WTC11 (cell line): Measurements from ENCODE around the gene PSG3. TPM values are rescaled to one million over a fixed set of nuclear protein-coding genes. Genes with fewer than 3 reads are reported as not detected.
"Not testable (repeated sequence)": the region's sequence is repeated elsewhere in the genome, so short reads cannot be mapped to it uniquely, and the experiment has no call there.

ENCODE experiments used
- ATAC-seq: fragments of 200-7000 bp; cut with Tn5 transposase; 2 replicates; pipeline ENCODE4 v1.10.0; 2021; ENCODE audit warnings: mild to moderate bottlenecking, moderate library complexity
- CTCF ChIA-PET: fragments of 300-600 bp; sonication (Branson Sonifier 250); formaldehyde crosslinking; loops from one replicate; lab custom pipeline; 2021; ENCODE audit warnings: antibody characterized with exemption; lab: Charles Lee
- POLR2A ChIA-PET: fragments of 350-600 bp; sonication (Branson Sonifier 250); formaldehyde crosslinking; loops from one replicate; lab custom pipeline; 2021; ENCODE audit warnings: antibody characterized with exemption; lab: Charles Lee
- DNase-seq: peaks from one replicate; pipeline ENCODE4 v3.0.0; 2021; ENCODE audit warnings: low spot score
- H3K27ac Mint-ChIP-seq: 2 replicates; pipeline ENCODE4 v1.8.0; 2021; ENCODE audit warnings: mixed read lengths
- H3K27me3 Mint-ChIP-seq: 2 replicates; pipeline ENCODE4 v1.8.0; 2021; ENCODE audit warnings: low read depth, mild to moderate bottlenecking, moderate library complexity, mixed read lengths
- H3K36me3 Mint-ChIP-seq: 2 replicates; pipeline ENCODE4 v1.8.0; 2021; ENCODE audit warnings: mixed read lengths
- H3K4me1 Mint-ChIP-seq: 2 replicates; pipeline ENCODE4 v1.8.0; 2022; ENCODE audit warnings: mixed read lengths
- H3K4me3 Mint-ChIP-seq: 2 replicates; pipeline ENCODE4 v1.8.0; 2021; ENCODE audit warnings: mild to moderate bottlenecking, moderate library complexity, mixed read lengths
- H3K9me3 Mint-ChIP-seq: 2 replicates; pipeline ENCODE4 v1.8.0; 2021; ENCODE audit warnings: mixed read lengths
- CREM ChIP-seq: sonication (generic); formaldehyde crosslinking; IDR thresholded peaks from 2 replicates; pipeline ENCODE4 v1.8.1; 2022; ENCODE audit warnings: mild to moderate bottlenecking, missing genetic modification reagents, moderate library complexity
- EMX1 ChIP-seq: fragments of 250-450 bp; sonication (Bioruptor Pico); IDR thresholded peaks from 2 replicates; pipeline ENCODE4 v1.8.0; 2021; ENCODE audit warnings: mild to moderate bottlenecking
- NR2C2 ChIP-seq: sonication (generic); formaldehyde crosslinking; IDR thresholded peaks from 2 replicates; pipeline ENCODE4 v1.8.0; 2022; ENCODE audit warnings: mild to moderate bottlenecking, missing genetic modification reagents
- PREB ChIP-seq: sonication (generic); formaldehyde crosslinking; IDR thresholded peaks from 2 replicates; pipeline ENCODE4 v1.8.1; 2022; ENCODE audit warnings: mild to moderate bottlenecking, missing genetic modification reagents, moderate library complexity, borderline replicate concordance
- USF2 ChIP-seq: sonication (generic); formaldehyde crosslinking; IDR thresholded peaks from 2 replicates; pipeline ENCODE4 v1.8.1; 2023; ENCODE audit warnings: mild to moderate bottlenecking, missing genetic modification reagents, moderate library complexity
- total RNA-seq: library from RNA; stranded (reverse); gene quantifications from 3 replicates; pipeline ENCODE4 v1.2.3, GENCODE V29; 2021
- TF ChIP-seq, protein P1 (sequence below): fragments of 200-600 bp; IDR thresholded peaks from 2 replicates; pipeline ENCODE4 v1.8.0; 2022; ENCODE audit warnings: antibody characterized with exemption
- TF ChIP-seq, protein P2 (sequence below): sonication (generic); formaldehyde crosslinking; IDR thresholded peaks from 2 replicates; pipeline ENCODE4 v1.8.0; 2022; ENCODE audit warnings: mild to moderate bottlenecking, missing genetic modification reagents
- TF ChIP-seq, protein P3 (sequence below): sonication (generic); formaldehyde crosslinking; IDR thresholded peaks from 2 replicates; pipeline ENCODE4 v1.8.0; 2022; ENCODE audit warnings: missing genetic modification reagents

The PSG3 gene
- total RNA-seq, 1 experiment from 2014 or later = not detected

- CTCF ChIA-PET = interaction anchor here (1.0 to 1.5 kb wide), 4 partner anchors 41 to 107 kb away, joined by 3 to 12 read pairs (median 4); no protein-coding TSS in a partner anchor
- POLR2A ChIA-PET = not testable (repeated sequence)
- peaks cover 24% of the 10 kb centered on the region for H3K9me3 Mint-ChIP-seq
Measured at GRCh38 chr19:42741726-42742607, 1.7 kb upstream of the PSG3 start.

GRCh38 chr19:42737581-42738011 lies 2.7 kb downstream of the PSG3 start:
- not testable (repeated sequence) for DNase-seq

More at GRCh38 chr19:42741726-42742607, 1.7 kb upstream of the PSG3 start:
- H3K4me3 Mint-ChIP-seq, H3K36me3 Mint-ChIP-seq, ATAC-seq, H3K4me1 Mint-ChIP-seq, H3K27ac Mint-ChIP-seq: not testable (repeated sequence)
- H3K27me3 Mint-ChIP-seq = peaks cover 15% of the 10 kb centered on the region
- peak; percentile 53 for DNase-seq
- TF ChIP-seq, protein P1, sequence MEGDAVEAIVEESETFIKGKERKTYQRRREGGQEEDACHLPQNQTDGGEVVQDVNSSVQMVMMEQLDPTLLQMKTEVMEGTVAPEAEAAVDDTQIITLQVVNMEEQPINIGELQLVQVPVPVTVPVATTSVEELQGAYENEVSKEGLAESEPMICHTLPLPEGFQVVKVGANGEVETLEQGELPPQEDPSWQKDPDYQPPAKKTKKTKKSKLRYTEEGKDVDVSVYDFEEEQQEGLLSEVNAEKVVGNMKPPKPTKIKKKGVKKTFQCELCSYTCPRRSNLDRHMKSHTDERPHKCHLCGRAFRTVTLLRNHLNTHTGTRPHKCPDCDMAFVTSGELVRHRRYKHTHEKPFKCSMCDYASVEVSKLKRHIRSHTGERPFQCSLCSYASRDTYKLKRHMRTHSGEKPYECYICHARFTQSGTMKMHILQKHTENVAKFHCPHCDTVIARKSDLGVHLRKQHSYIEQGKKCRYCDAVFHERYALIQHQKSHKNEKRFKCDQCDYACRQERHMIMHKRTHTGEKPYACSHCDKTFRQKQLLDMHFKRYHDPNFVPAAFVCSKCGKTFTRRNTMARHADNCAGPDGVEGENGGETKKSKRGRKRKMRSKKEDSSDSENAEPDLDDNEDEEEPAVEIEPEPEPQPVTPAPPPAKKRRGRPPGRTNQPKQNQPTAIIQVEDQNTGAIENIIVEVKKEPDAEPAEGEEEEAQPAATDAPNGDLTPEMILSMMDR = peak; percentile 55; the same call in 1 of the 2 replicates

GRCh38 chr19:42728341-42728740 lies 11.9 kb downstream of the PSG3 start:
- H3K36me3 Mint-ChIP-seq, DNase-seq, POLR2A ChIA-PET, H3K9me3 Mint-ChIP-seq, H3K4me3 Mint-ChIP-seq, ATAC-seq, H3K4me1 Mint-ChIP-seq, H3K27ac Mint-ChIP-seq: not testable (repeated sequence)
- CTCF ChIA-PET = interaction anchor here (0.9 kb wide), 1 partner anchor 45 kb away, joined by 3 read pairs; no protein-coding TSS in a partner anchor
- peaks cover 13% of the 10 kb centered on the region; the same call in 1 of the 2 replicates for H3K27me3 Mint-ChIP-seq

More at GRCh38 chr19:42737581-42738011, 2.7 kb downstream of the PSG3 start:
- ATAC-seq, H3K27me3 Mint-ChIP-seq, H3K4me3 Mint-ChIP-seq, H3K9me3 Mint-ChIP-seq, H3K27ac Mint-ChIP-seq, POLR2A ChIA-PET, H3K36me3 Mint-ChIP-seq, H3K4me1 Mint-ChIP-seq: not testable (repeated sequence)
- CTCF ChIA-PET = interaction anchor here (1.6 kb wide), 1 partner anchor 44 kb away, joined by 4 read pairs; no protein-coding TSS in a partner anchor

GRCh38 chr19:42714000-42714399 lies 26.3 kb downstream of the PSG3 start:
- DNase-seq, CTCF ChIA-PET, H3K4me1 Mint-ChIP-seq, H3K27ac Mint-ChIP-seq, ATAC-seq, H3K4me3 Mint-ChIP-seq, POLR2A ChIA-PET: not testable (repeated sequence)
- Mint-ChIP-seq H3K27me3 (peaks cover 21% of the 10 kb centered on the region), H3K36me3 (peaks cover 12% of the 10 kb centered on the region), H3K9me3 (peaks cover 50% of the 10 kb centered on the region)

GRCh38 chr19:42712753-42713152 lies 27.5 kb downstream of the PSG3 start:
- H3K27ac Mint-ChIP-seq, H3K4me1 Mint-ChIP-seq, POLR2A ChIA-PET, DNase-seq, H3K4me3 Mint-ChIP-seq, ATAC-seq: not testable (repeated sequence)
- CTCF ChIA-PET = interaction anchor here (1.4 kb wide), 1 partner anchor 19 kb away, joined by 3 read pairs; no protein-coding TSS in a partner anchor
- peaks cover 12% of the 10 kb centered on the region for H3K36me3 Mint-ChIP-seq
- H3K9me3 Mint-ChIP-seq = peaks cover 41% of the 10 kb centered on the region
- peaks cover 19% of the 10 kb centered on the region for H3K27me3 Mint-ChIP-seq

DNA sequence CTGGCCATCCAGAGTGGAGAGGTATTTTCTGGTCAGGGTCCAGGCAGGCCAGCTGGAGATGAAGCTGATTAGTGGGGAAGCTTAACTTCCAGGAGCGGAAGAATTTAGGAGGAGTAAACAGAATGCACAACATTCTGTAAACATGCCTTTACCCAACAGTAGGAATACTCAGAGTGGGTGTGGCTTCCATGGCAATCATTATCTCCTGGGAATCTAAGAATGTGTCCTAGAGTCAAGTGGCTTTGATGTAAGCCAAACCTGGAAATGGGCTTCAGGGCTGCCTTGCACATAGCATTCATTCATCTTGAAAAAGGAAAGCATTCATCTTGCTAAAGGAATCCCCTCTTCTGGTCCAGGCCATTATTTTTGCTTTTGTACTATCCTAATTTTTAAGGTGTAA lies 29.3 kb downstream of the PSG3 start:
- H3K36me3 Mint-ChIP-seq, POLR2A ChIA-PET, ATAC-seq, H3K27ac Mint-ChIP-seq, CTCF ChIA-PET, H3K27me3 Mint-ChIP-seq, DNase-seq, H3K4me3 Mint-ChIP-seq, H3K4me1 Mint-ChIP-seq: not testable (repeated sequence)
- peaks cover 31% of the 10 kb centered on the region for H3K9me3 Mint-ChIP-seq

DNA sequence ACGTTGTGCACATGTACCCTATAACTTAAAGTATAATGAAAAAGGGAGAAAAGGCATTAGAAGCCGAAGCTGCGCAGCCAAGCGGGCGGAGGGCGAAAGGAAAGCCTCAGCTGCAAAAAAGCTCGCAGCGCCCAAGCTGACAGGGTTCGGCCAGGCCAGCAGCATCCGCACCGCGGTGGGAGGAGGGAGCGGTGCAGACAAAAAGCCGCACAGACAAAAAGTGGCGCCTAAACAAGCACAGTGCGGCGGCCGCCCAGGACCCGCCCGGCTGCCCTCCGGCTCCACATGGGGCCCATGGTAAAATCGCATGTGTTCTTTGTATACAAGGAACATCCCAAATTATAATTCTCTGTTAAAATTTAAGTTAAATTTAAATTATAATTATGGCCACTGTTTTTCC lies 42.4 kb downstream of the PSG3 start:
- ChIA-PET POLR2A (no interaction called here), CTCF (no interaction called here)
- H3K36me3 Mint-ChIP-seq = peaks cover 11% of the 10 kb centered on the region
- H3K27ac Mint-ChIP-seq = no peak overlapping the region
- no peak overlapping the region for H3K4me3 Mint-ChIP-seq
- peaks cover 41% of the 10 kb centered on the region for H3K9me3 Mint-ChIP-seq
- DNase-seq = no peak
- ATAC-seq = no peak
- H3K4me1 Mint-ChIP-seq = no peaks in the 10 kb centered on the region
- peaks cover 18% of the 10 kb centered on the region for H3K27me3 Mint-ChIP-seq
- TF ChIP-seq PREB (CRISPR knock-in tag) (no peak), NR2C2 (no peak), CREM (CRISPR knock-in tag) (no peak), EMX1 (CRISPR knock-in tag) (no peak), USF2 (no peak)
- TF ChIP-seq, protein P2, sequence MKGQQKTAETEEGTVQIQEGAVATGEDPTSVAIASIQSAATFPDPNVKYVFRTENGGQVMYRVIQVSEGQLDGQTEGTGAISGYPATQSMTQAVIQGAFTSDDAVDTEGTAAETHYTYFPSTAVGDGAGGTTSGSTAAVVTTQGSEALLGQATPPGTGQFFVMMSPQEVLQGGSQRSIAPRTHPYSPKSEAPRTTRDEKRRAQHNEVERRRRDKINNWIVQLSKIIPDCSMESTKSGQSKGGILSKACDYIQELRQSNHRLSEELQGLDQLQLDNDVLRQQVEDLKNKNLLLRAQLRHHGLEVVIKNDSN = no peak
- TF ChIP-seq, protein P3, sequence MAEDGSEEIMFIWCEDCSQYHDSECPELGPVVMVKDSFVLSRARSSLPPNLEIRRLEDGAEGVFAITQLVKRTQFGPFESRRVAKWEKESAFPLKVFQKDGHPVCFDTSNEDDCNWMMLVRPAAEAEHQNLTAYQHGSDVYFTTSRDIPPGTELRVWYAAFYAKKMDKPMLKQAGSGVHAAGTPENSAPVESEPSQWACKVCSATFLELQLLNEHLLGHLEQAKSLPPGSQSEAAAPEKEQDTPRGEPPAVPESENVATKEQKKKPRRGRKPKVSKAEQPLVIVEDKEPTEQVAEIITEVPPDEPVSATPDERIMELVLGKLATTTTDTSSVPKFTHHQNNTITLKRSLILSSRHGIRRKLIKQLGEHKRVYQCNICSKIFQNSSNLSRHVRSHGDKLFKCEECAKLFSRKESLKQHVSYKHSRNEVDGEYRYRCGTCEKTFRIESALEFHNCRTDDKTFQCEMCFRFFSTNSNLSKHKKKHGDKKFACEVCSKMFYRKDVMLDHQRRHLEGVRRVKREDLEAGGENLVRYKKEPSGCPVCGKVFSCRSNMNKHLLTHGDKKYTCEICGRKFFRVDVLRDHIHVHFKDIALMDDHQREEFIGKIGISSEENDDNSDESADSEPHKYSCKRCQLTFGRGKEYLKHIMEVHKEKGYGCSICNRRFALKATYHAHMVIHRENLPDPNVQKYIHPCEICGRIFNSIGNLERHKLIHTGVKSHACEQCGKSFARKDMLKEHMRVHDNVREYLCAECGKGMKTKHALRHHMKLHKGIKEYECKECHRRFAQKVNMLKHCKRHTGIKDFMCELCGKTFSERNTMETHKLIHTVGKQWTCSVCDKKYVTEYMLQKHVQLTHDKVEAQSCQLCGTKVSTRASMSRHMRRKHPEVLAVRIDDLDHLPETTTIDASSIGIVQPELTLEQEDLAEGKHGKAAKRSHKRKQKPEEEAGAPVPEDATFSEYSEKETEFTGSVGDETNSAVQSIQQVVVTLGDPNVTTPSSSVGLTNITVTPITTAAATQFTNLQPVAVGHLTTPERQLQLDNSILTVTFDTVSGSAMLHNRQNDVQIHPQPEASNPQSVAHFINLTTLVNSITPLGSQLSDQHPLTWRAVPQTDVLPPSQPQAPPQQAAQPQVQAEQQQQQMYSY (CRISPR knock-in tag) = no peak
